Nephron progenitor cell (in vitro differentiated cells): ENCODE measurements around the gene TALDO1.

Experiments
- DNase-seq: peaks from one replicate; pipeline ENCODE4 v3.0.0; 2021
- H3K27ac Mint-ChIP-seq: 2 replicates; pipeline ENCODE4 v1.8.0; 2021; ENCODE audit warnings: mild to moderate bottlenecking, moderate library complexity, mixed read lengths
- H3K27me3 Mint-ChIP-seq: 2 replicates; pipeline ENCODE4 v1.8.0; 2021; ENCODE audit warnings: mild to moderate bottlenecking, low read depth, mixed read lengths; ENCODE audit not compliant: poor library complexity
- H3K36me3 Mint-ChIP-seq: 2 replicates; pipeline ENCODE4 v1.8.0; 2021; ENCODE audit warnings: low read depth, mixed read lengths
- H3K4me1 Mint-ChIP-seq: 2 replicates; pipeline ENCODE4 v1.8.0; 2021; ENCODE audit warnings: mixed read lengths
- H3K4me3 Mint-ChIP-seq: 2 replicates; pipeline ENCODE4 v1.8.0; 2021; ENCODE audit warnings: mild to moderate bottlenecking, moderate library complexity, mixed read lengths
- H3K9me3 Mint-ChIP-seq: 2 replicates; pipeline ENCODE4 v1.8.0; 2021; ENCODE audit warnings: mild to moderate bottlenecking, moderate library complexity, mixed read lengths
- CTCF ChIP-seq: fragments of 200-600 bp; sonication (generic); IDR thresholded peaks from 2 replicates; pipeline ENCODE4 v1.5.0; 2021; ENCODE audit warnings: antibody characterized with exemption

Gene TALDO1

DNA sequence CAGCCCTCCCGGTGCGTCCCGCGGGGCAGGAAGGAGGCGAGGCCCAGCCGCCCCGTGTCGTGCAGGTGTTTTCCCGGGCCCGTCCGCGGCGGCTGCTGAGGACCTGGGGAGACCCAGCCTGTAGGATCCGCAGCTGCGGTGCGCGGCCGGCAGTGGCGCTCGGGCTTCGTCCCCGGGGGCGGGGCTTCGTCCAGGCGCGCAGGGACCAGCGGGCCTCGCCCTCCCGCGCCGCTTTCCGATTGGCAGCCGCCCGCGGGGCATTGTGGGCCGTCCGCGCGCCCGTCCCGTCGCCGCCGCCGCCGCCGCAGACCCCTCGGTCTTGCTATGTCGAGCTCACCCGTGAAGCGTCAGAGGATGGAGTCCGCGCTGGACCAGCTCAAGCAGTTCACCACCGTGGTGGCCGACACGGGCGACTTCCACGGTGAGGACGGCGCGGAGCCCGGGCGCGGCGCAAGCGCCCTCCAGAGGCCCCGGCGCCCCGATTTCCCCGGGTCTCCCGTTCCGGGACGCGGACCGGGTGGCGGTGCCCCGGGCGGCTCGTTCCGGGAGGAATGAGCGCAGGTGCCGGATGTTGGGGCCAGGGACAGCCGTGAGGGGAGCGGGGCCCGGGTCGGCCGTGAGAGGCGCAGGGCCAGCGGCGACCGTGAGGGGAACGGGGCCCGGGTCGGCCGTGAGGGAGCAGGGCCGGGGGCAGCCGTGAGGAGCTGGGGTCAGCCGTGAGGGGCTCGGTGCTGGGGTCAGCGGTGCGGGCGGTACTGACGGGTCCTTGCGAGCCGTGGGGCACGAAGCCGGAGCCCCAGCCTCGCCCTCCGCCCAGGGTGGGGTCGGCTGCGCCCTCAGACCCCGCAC is at the start of gene TALDO1:
Gene TALDO1, plus strand, starts transcription at position 307 of the 849 bp plus-strand sequence. Its CDS starts 18 bp downstream, at position 325.
- H3K4me3 Mint-ChIP-seq = peak within 1 kb of the TSS; percentile 83
- no peak for TF ChIP-seq CTCF
- DNase-seq = peak; percentile 96
- H3K27me3 Mint-ChIP-seq = peaks cover 19% of the 10 kb centered on the region
- no peak within 1 kb of the TSS for H3K27ac Mint-ChIP-seq
- H3K9me3 Mint-ChIP-seq = no peaks in the 10 kb centered on the region
- peaks cover 6% of the 10 kb centered on the region for H3K36me3 Mint-ChIP-seq
- H3K4me1 Mint-ChIP-seq = peaks cover 25% of the 10 kb centered on the region

- Mint-ChIP-seq H3K9me3 (no peaks in the 10 kb centered on the region), H3K4me3 (peak overlapping the region; percentile 83), H3K27ac (peak overlapping the region; percentile 44), H3K36me3 (peaks cover 12% of the 10 kb centered on the region), H3K4me1 (peaks cover 40% of the 10 kb centered on the region), H3K27me3 (peaks cover 6% of the 10 kb centered on the region)
- no peak for DNase-seq
- no peak for TF ChIP-seq CTCF
Measured at GRCh38 chr11:697811-698311, 49.4 kb upstream of the TALDO1 start.

- H3K9me3 Mint-ChIP-seq = no peaks in the 10 kb centered on the region
- TF ChIP-seq CTCF = no peak
- peaks cover 32% of the 10 kb centered on the region for H3K4me1 Mint-ChIP-seq
- H3K27ac Mint-ChIP-seq = no peak overlapping the region
- no peak for DNase-seq
- H3K4me3 Mint-ChIP-seq = no peak overlapping the region
- peaks cover 12% of the 10 kb centered on the region for H3K36me3 Mint-ChIP-seq
- H3K27me3 Mint-ChIP-seq = peaks cover 6% of the 10 kb centered on the region
Measured at GRCh38 chr11:698493-699115, 48.7 kb upstream of the TALDO1 start.

GRCh38 chr11:699116-699508 is 48.2 kb upstream of the TALDO1 start:
- Mint-ChIP-seq H3K4me1 (peaks cover 29% of the 10 kb centered on the region), H3K36me3 (peaks cover 12% of the 10 kb centered on the region), H3K4me3 (no peak overlapping the region), H3K27me3 (peaks cover 6% of the 10 kb centered on the region), H3K9me3 (no peaks in the 10 kb centered on the region), H3K27ac (no peak overlapping the region)
- DNase-seq = no peak
- TF ChIP-seq CTCF = no peak

GRCh38 chr11:699753-700152 is 47.5 kb upstream of the TALDO1 start:
- Mint-ChIP-seq H3K4me1 (peaks cover 29% of the 10 kb centered on the region), H3K4me3 (no peak overlapping the region), H3K27ac (no peak overlapping the region), H3K9me3 (no peaks in the 10 kb centered on the region), H3K27me3 (peaks cover 6% of the 10 kb centered on the region), H3K36me3 (peaks cover 12% of the 10 kb centered on the region)
- DNase-seq = no peak
- TF ChIP-seq CTCF = no peak
